Cardiac fibroblast (primary cell): ENCODE data around the gene PPM1J.

Experiments
- DNase-seq, 2 donors: peaks; one replicate each; pipeline versions ENCODE4 v3.0.0 to v3.0.0-alpha.2; 2010; ENCODE audit warnings: low read depth in 2 of 2
- H3K4me3 ChIP-seq, 2 donors: replicated peaks in 1 of 2; 1 replicate in 1 of 2; 2 replicates in 1 of 2; pipeline ENCODE4 v1.5.1; 2011; ENCODE audit warnings: low read depth in 2 of 2, low read length in 2 of 2, mild to moderate bottlenecking in 2 of 2, moderate library complexity in 1 of 2
- CTCF ChIP-seq: IDR thresholded peaks from one replicate; pipeline ENCODE4 v1.5.1; 2011; ENCODE audit warnings: low read depth, mild to moderate bottlenecking, low read length, inconsistent platforms

The PPM1J gene

GRCh38 chr1:112715264-112716053 is at the start of gene PPM1J:
PPM1J (minus strand) TSS chr1:112715332; CDS start chr1:112715301, 31 bp downstream.
- peak; percentile 92 to 97 for DNase-seq
- no peak for TF ChIP-seq CTCF
- peak within 1 kb of the TSS; percentile 61 to 65 for H3K4me3 ChIP-seq

GRCh38 chr1:112762541-112763500 is 47.7 kb upstream of the PPM1J start:
- no peak for TF ChIP-seq CTCF
- peak in 1 of 2 donors; percentile 23 for DNase-seq
- no peak overlapping the region for H3K4me3 ChIP-seq

GRCh38 chr1:112761714-112762480 is 46.8 kb upstream of the PPM1J start:
- H3K4me3 ChIP-seq, result no peak overlapping the region
- DNase-seq, result no peak
- TF ChIP-seq CTCF, result no peak

- no peak for TF ChIP-seq CTCF
- no peak for DNase-seq
- H3K4me3 ChIP-seq, result no peak overlapping the region
These were observed 44.1 kb upstream of the PPM1J start for GRCh38 chr1:112759228-112759627.

- TF ChIP-seq CTCF, result no peak
- no peak for DNase-seq
- H3K4me3 ChIP-seq, result no peak overlapping the region
These were observed 39.0 kb upstream of the PPM1J start for GRCh38 chr1:112754116-112754628.

- DNase-seq, result no peak
- no peak overlapping the region for H3K4me3 ChIP-seq
- no peak for TF ChIP-seq CTCF
These were observed 33.3 kb upstream of the PPM1J start for GRCh38 chr1:112748396-112748795.
